Tibial nerve (tissue), 3 donors: ENCODE data around the gene PON3.

Experiments
- CTCF ChIP-seq, 5 experiments: fragments of 200-600 bp in 3 of 5; fragments of 450-650 bp in 2 of 5; sonication (generic) in 3 of 5; IDR thresholded peaks; one replicate each; pipeline ENCODE4 v1.5.1; 2016 to 2019; ENCODE audit warnings: antibody characterized with exemption in 5 of 5, mild to moderate bottlenecking in 3 of 5, moderate library complexity in 2 of 5
- POLR2A ChIP-seq, 2 donors: fragments of 450-650 bp; IDR thresholded peaks; one replicate each; pipeline ENCODE4 v1.6.1; 2017; ENCODE audit warnings: antibody characterized with exemption in 2 of 2, mild to moderate bottlenecking in 2 of 2, moderate library complexity in 2 of 2

GRCh38 chr7:95396136-95397032 is at the start of gene PON3:
- TF ChIP-seq POLR2A (IDR thresholded peaks at IDR 0.05), result no peak
- no peak for TF ChIP-seq CTCF (IDR thresholded peaks at IDR 0.05)
